ENCODE results near the gene UQCR11.

DNA sequence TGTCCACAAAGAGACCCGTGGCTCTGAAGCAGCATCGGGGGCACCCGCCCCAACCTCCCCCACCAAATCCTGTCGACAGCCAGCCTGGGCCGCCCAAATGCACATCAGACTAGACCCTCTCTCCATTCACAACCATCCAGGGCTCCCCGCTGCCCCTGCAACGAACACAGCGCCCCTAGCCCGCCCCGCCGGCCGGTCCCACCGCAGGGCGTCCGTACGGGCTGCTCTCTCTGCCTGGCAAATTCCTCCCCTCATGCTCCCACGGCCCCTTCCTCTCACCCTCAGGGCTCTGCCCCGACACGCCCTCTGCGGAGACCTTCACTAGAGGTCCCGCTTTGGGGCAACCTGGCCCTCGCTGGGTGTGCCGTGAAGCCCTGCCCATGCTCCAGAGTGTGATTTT is 40.0 kb upstream of the UQCR11 start:
- TF ChIP-seq, protein P1, sequence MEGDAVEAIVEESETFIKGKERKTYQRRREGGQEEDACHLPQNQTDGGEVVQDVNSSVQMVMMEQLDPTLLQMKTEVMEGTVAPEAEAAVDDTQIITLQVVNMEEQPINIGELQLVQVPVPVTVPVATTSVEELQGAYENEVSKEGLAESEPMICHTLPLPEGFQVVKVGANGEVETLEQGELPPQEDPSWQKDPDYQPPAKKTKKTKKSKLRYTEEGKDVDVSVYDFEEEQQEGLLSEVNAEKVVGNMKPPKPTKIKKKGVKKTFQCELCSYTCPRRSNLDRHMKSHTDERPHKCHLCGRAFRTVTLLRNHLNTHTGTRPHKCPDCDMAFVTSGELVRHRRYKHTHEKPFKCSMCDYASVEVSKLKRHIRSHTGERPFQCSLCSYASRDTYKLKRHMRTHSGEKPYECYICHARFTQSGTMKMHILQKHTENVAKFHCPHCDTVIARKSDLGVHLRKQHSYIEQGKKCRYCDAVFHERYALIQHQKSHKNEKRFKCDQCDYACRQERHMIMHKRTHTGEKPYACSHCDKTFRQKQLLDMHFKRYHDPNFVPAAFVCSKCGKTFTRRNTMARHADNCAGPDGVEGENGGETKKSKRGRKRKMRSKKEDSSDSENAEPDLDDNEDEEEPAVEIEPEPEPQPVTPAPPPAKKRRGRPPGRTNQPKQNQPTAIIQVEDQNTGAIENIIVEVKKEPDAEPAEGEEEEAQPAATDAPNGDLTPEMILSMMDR (IDR thresholded peaks at IDR 0.05), result no peak
- TF ChIP-seq POLR2A (IDR thresholded peaks at IDR 0.05), result no peak

Data from testis (tissue), 2 donors.